Activated naive CD4-positive, alpha-beta T cell (primary cell): ENCODE results near the gene WNT11.
A peak's percentile ranks its signal among the peaks of the same experiment; 100 is the strongest.

Experiments used
- DNase-seq, 4 experiments: peaks; one replicate each; lab custom pipeline; 2025; lab: John Stamatoyannopoulos, UW

WNT11 gene

GRCh38 chr11:76153571-76153923 is 52.8 kb downstream of the WNT11 start:
- no peak for DNase-seq

DNA sequence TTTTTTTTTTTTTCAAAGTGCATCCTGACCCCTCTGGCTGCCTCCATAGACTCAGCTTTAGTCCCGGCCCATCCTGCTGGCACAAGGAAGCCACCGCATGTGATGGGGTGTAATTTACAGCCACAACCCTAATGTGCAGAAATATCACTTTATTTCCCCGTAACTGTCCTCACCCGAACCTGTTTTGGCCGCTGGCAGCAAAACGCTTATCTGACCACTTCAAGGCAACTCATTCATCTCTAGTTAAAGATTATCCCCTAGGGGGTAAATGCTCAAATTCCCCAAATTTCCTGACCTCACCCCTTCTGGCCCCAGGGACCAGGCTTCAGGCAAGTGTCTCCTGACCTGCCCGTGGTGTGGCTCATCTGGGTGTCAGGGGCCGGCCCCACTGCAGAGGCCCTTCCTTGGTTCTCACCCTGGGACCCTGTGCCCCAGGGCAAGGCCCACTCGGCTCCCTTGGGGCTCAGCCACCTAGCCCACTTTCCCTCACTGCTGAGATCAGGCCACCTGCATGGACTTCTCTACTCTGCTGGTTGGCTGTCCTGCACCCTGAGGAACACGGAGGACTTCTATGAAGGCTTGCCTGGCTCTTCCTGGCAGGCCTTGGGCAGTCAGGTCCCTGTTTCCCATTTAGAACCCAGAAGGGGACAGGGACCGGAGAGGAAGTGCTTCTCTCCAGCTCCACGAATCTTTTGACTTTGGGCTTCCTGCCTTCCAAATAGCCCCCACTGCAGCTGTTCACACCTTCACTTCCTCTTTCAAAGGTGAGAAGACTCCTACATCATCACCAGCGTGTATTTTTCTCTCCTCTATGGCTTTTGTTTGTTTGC is 53.3 kb downstream of the WNT11 start:
- no peak for DNase-seq

GRCh38 chr11:76152086-76152681 is 54.1 kb downstream of the WNT11 start:
- peak; percentile 50 to 78 (median 66) for DNase-seq

DNA sequence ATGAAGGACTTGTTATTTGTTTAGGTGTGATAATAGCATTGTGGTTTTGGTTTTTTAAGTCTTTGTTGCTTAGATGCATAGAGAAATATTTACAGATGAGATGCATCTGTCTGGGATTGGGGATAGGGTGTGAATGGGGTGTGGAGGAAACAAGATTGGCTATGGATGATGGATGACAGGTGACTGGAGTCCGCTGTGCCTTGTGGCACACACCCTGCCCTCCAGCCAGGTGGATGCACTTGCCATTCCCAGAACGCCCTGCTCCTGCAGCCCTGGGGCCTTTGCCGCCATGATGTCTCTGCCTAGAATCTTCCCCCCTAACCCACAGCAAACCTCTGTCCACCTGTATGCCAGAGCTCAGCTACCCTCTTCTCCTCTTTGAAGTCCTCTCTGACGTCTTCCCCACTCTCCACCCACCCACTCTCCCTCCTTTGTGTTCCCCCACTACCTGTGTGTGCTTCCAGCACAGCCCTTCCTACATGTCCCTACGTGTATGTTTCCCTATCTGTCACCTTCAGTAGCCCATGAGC is 54.7 kb downstream of the WNT11 start:
- DNase-seq: no peak

DNA sequence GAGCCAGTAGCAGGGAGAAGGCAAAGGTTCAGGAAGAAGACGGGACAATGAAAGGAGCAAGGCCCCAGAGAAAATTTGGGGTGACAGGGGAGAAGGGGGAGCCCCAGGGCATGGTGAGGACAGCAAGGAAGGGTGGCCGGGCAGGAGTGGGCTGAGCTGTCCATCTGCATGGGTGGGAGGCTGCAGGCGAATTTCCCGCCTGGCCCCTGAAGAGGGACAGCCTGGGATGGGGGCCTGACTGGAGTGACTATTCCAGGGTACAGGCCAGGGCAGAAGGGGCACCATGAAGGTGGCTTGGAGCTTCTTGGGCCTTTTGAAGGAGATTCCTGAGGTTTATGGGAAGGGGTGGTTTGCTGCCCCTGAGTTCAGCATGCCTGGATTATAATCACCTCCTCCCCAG is 56.2 kb downstream of the WNT11 start:
- no peak for DNase-seq

GRCh38 chr11:76149713-76150112 is 56.6 kb downstream of the WNT11 start:
- DNase-seq: no peak

DNA sequence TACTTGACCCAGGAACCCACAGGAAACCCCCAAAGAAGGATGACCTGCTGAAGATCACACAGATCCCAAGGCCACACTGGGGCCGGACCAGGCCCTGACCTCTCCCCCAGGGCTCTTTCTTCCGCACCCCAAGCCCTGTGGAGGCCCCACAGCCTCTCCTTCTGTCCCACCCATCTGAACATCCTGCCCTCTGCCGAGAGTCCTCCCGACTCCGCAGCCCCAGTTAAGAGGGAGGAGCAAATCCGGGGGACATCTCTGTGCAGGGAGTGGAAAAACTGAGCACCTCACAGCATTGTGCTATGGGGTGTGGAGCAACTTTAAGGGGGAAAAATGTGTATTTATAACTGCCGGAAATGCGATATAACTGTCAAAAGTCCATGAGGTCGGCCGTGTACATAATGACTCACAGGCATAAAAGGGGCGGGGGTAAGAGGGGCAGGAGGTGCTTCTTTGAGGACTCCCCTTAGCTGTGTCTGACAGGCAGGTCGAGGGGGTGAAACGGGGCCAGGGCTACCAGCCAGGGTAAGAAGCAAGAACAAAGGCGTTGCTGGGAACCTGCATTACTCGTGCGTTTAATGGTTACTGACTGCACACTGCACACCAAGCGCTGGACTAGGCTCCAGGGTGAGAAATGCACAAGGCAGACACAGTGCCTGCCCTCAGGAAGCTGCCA is 57.2 kb downstream of the WNT11 start:
- no peak for DNase-seq

- no peak for DNase-seq
Measured at GRCh38 chr11:76148231-76148630, 58.1 kb downstream of the WNT11 start.

- no peak for DNase-seq
Measured at GRCh38 chr11:76147106-76147740, 59.1 kb downstream of the WNT11 start.

GRCh38 chr11:76143274-76143673 is 63.0 kb downstream of the WNT11 start:
- no peak for DNase-seq

GRCh38 chr11:76141901-76142588 is 64.3 kb downstream of the WNT11 start:
- DNase-seq: no peak

GRCh38 chr11:76140912-76141574 is 65.3 kb downstream of the WNT11 start:
- no peak for DNase-seq

GRCh38 chr11:76139314-76139713 is 67.0 kb downstream of the WNT11 start:
- DNase-seq: no peak
